Activated B cell treated with CpG ODN at 0.5 μM for 24 hours (primary cell): ENCODE data around the gene RS1. TPM values are rescaled to one million over a fixed set of nuclear protein-coding genes. Genes with fewer than 3 reads are reported as not detected.

ENCODE experiments used
- ATAC-seq: fragments of 200-7000 bp; cut with Tn5 transposase; one replicate; pipeline ENCODE4 v1.10.0; 2021; ENCODE audit warnings: low read depth, mild to moderate bottlenecking, moderate library complexity
- CTCF ChIA-PET: fragments of 350-600 bp; sonication (Branson Sonifier 250); formaldehyde crosslinking; loops from one replicate; lab custom pipeline; 2021; ENCODE audit warnings: antibody characterized with exemption; lab: Charles Lee
- POLR2A ChIA-PET: fragments of 350-600 bp; sonication (Branson Sonifier 250); formaldehyde crosslinking; loops from one replicate; lab custom pipeline; 2021; ENCODE audit warnings: antibody characterized with exemption; lab: Charles Lee
- DNase-seq: peaks from one replicate; pipeline ENCODE4 v3.0.0; 2022
- H3K27ac Mint-ChIP-seq: one replicate; pipeline ENCODE4 v1.8.0; 2020; ENCODE audit warnings: mixed read lengths
- H3K27me3 Mint-ChIP-seq: one replicate; pipeline ENCODE4 v1.8.0; 2021; ENCODE audit warnings: mixed read lengths
- H3K36me3 Mint-ChIP-seq: one replicate; pipeline ENCODE4 v1.8.0; 2021; ENCODE audit warnings: low read depth, mixed read lengths
- H3K4me1 Mint-ChIP-seq: one replicate; pipeline ENCODE4 v1.8.0; 2021; ENCODE audit warnings: mixed read lengths
- H3K4me3 Mint-ChIP-seq: one replicate; pipeline ENCODE4 v1.8.0; 2020; ENCODE audit warnings: mild to moderate bottlenecking, mixed read lengths
- H3K9me3 Mint-ChIP-seq: one replicate; pipeline ENCODE4 v1.8.0; 2020; ENCODE audit warnings: mixed read lengths
- intact Hi-C: fragments of 100-400 bp; cut with micrococcal nuclease; formaldehyde crosslinking; loops from one replicate; pipeline ENCODE4 v1.15.1; 2024
- total RNA-seq: library from RNA; stranded (reverse); gene quantifications from 2 replicates; pipeline ENCODE4 v1.2.3, GENCODE V29; 2022
- TF ChIP-seq, protein P1 (sequence below): fragments of 200-600 bp; IDR thresholded peaks from one replicate; pipeline ENCODE4 v1.8.0; 2022; ENCODE audit warnings: antibody characterized with exemption, mild to moderate bottlenecking

The RS1 gene
- total RNA-seq, 1 donor from 2014 or later, result not detected

DNA sequence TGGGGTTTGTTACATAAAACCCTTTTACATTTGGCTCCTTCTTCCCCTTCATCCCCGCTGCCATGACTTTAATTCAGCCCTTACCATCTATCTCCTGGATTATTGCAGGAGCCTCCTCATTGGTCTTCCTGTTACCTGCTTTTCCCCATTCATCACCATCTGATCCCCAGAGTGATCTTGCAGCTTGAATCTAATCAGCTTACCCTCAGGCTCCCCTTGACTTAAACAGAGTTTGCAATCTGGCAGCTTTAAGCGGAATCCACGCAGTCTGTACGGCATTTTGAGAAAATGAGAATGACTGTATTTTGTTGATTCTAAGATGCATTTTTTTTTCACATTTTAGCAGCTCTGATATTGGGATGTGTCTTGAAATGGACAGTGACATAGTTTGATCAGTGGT lies 20.6 kb upstream of the RS1 start:
- Mint-ChIP-seq H3K4me1 (no peaks in the 10 kb centered on the region), H3K4me3 (no peak overlapping the region), H3K27me3 (peaks cover under 1% of the 10 kb centered on the region), H3K9me3 (no peaks in the 10 kb centered on the region), H3K27ac (no peak overlapping the region), H3K36me3 (no peaks in the 10 kb centered on the region)
- intact Hi-C loops, result no loop called here
- POLR2A ChIA-PET, result no interaction called here
- TF ChIP-seq, protein P1, sequence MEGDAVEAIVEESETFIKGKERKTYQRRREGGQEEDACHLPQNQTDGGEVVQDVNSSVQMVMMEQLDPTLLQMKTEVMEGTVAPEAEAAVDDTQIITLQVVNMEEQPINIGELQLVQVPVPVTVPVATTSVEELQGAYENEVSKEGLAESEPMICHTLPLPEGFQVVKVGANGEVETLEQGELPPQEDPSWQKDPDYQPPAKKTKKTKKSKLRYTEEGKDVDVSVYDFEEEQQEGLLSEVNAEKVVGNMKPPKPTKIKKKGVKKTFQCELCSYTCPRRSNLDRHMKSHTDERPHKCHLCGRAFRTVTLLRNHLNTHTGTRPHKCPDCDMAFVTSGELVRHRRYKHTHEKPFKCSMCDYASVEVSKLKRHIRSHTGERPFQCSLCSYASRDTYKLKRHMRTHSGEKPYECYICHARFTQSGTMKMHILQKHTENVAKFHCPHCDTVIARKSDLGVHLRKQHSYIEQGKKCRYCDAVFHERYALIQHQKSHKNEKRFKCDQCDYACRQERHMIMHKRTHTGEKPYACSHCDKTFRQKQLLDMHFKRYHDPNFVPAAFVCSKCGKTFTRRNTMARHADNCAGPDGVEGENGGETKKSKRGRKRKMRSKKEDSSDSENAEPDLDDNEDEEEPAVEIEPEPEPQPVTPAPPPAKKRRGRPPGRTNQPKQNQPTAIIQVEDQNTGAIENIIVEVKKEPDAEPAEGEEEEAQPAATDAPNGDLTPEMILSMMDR, result no peak
- CTCF ChIA-PET, result no interaction called here
- ATAC-seq, result no peak
- no peak for DNase-seq

DNA sequence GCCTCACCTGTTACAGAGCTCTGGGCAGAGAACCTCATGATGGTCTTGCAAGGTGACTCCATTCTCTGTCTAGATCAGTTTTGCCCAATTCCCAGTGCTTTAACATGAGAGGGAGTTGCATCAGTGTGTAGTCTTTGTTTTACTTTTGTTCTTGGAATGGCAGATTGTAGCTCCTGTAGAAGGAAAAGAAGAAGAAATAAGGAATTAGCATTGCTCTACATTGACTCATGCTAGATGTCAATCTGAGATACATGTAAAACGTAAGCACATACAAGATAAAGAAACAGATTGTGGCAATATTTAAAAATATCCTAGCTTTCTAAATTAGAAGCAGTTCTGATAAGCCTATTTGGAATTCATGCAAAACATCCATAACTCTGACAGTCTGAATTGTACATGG lies 19.5 kb upstream of the RS1 start:
- TF ChIP-seq, protein P1, result no peak
- POLR2A ChIA-PET, result no interaction called here

DNA sequence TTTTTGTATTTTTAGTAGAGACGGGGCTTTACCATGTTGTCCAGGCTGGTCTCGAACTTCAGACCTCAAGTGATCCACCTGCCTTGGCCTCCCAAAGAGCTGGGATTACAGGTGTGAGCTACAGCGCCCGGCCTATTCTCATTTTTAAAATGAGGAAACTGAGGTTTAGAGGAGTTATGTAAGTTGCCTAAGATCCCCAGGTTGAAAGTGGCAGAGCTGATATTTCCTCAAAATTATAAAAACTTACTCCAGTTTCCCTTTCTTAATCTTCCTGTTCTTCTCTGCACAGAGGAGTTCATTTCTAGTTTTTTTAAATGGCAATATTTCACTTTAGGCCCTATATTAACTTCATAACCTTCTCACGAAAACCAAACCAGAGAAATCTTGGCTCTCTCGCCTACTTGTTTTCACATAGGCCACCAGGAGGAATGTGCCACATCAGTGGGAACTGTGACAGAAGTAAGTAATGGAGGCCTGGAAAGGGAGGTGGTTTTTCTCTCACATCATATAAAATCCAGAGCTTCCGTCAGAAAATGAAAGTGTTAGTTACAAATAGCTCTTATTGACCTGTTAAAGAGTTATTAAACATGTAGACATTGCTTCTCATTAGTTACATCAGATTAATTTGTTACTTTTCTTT lies 16.1 kb upstream of the RS1 start:
- no peaks in the 10 kb centered on the region for H3K9me3 Mint-ChIP-seq
- no peaks in the 10 kb centered on the region for H3K36me3 Mint-ChIP-seq
- no peak overlapping the region for H3K4me3 Mint-ChIP-seq
- TF ChIP-seq, protein P1, result no peak
- no peaks in the 10 kb centered on the region for H3K27me3 Mint-ChIP-seq
- DNase-seq (no peak), ATAC-seq (no peak)
- no peak overlapping the region for H3K27ac Mint-ChIP-seq
- CTCF ChIA-PET, result no interaction called here
- intact Hi-C loops, result no loop called here
- peaks cover 1% of the 10 kb centered on the region for H3K4me1 Mint-ChIP-seq
- POLR2A ChIA-PET, result no interaction called here

More for the DNA sequence above, 19.5 kb upstream of the RS1 start:
- ATAC-seq, result no peak
- H3K4me1 Mint-ChIP-seq, result no peaks in the 10 kb centered on the region
- no peaks in the 10 kb centered on the region for H3K36me3 Mint-ChIP-seq
- intact Hi-C loops, result no loop called here
- no peaks in the 10 kb centered on the region for H3K9me3 Mint-ChIP-seq
- DNase-seq, result no peak
- H3K27ac Mint-ChIP-seq, result no peak overlapping the region
- H3K4me3 Mint-ChIP-seq, result no peak overlapping the region
- no peaks in the 10 kb centered on the region for H3K27me3 Mint-ChIP-seq
- CTCF ChIA-PET, result no interaction called here

DNA sequence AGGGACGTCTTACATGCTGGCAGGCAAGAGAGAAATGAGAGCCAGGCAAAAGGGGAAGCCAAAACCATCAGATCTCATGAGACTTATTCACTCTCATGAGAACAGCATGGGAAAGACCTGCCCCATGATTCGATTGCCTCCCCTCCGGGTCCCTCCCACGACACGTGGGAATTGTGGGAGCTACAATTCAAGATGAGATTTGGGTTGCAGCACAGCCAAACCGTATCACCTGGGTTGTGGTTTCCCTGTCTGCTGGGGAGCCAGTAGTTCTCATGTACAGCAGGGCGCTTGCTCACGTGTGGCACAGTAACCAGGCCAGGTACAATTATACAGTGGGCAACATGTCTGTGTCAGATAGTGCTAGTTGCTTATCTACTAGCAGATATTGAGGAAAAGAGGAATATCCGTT lies 11.1 kb upstream of the RS1 start:
- no peaks in the 10 kb centered on the region for H3K9me3 Mint-ChIP-seq
- intact Hi-C loops, result no loop called here
- CTCF ChIA-PET, result no interaction called here
- POLR2A ChIA-PET, result no interaction called here
- DNase-seq, result no peak
- H3K27me3 Mint-ChIP-seq, result no peaks in the 10 kb centered on the region
- TF ChIP-seq, protein P1, result no peak
- peaks cover 3% of the 10 kb centered on the region for H3K4me1 Mint-ChIP-seq
- no peak overlapping the region for H3K27ac Mint-ChIP-seq
- H3K4me3 Mint-ChIP-seq, result no peak overlapping the region
- peak; percentile 34 for ATAC-seq
- H3K36me3 Mint-ChIP-seq, result no peaks in the 10 kb centered on the region

DNA sequence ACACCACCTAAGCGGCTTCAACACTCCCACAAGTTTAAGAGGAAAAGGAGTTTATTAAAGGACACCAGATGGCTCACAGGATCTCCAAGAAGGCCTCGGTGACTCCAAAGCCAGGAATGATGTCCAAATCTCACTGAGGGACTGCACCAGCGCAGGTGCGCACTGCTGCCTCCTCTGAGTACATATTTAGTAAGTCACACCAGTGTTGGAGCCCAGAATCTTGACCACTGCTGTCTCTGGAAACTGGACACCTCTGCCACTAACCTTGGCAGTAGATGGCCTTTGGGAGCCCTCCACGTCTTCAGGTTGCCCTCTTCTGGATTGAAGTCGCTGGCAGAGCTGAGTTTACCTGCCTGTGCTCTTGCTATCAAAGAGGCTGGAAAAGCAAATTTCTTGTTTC lies 10.1 kb upstream of the RS1 start:
- no peak overlapping the region for H3K27ac Mint-ChIP-seq
- peaks cover 5% of the 10 kb centered on the region for H3K4me1 Mint-ChIP-seq
- ChIA-PET POLR2A (no interaction called here), CTCF (no interaction called here)
- intact Hi-C loops, result no loop called here
- DNase-seq, result no peak
- H3K4me3 Mint-ChIP-seq, result no peak overlapping the region
- TF ChIP-seq, protein P1, result no peak
- H3K27me3 Mint-ChIP-seq, result no peaks in the 10 kb centered on the region
- H3K36me3 Mint-ChIP-seq, result no peaks in the 10 kb centered on the region
- no peaks in the 10 kb centered on the region for H3K9me3 Mint-ChIP-seq
- ATAC-seq, result no peak
